DND-41 (cell line): ENCODE data around the gene PALM3.

Experiments used
- ATAC-seq: fragments of 200-7000 bp; cut with Tn5 transposase; 3 replicates; pipeline ENCODE4 v1.9.1; 2021; ENCODE audit warnings: low read depth; ENCODE audit not compliant: insufficient read depth
- DNase-seq: peaks from one replicate; pipeline ENCODE4 v3.0.0-alpha.2; 2020
- H2AFZ ChIP-seq: 2 replicates; pipeline ENCODE4 v1.6.0; 2012; ENCODE audit warnings: low read depth, low read length
- H3K27ac ChIP-seq: 2 replicates; pipeline ENCODE4 v1.5.1; 2012; ENCODE audit warnings: low read length, inconsistent platforms
- H3K27me3 ChIP-seq: fragments of 200-600 bp; sonication (generic); 2 replicates; pipeline ENCODE4 v1.6.0; 2012; ENCODE audit warnings: low read length, mild to moderate bottlenecking, inconsistent platforms; ENCODE audit not compliant: insufficient read depth, poor library complexity
- H3K36me3 ChIP-seq: 2 replicates; pipeline ENCODE4 v1.5.1; 2012; ENCODE audit warnings: low read length, inconsistent platforms; ENCODE audit not compliant: insufficient read depth
- H3K4me1 ChIP-seq: 2 replicates; pipeline ENCODE4 v1.5.1; 2012; ENCODE audit warnings: mild to moderate bottlenecking, low read length; ENCODE audit not compliant: insufficient read depth
- H3K4me2 ChIP-seq: 2 replicates; pipeline ENCODE4 v1.6.0; 2012; ENCODE audit warnings: mild to moderate bottlenecking, moderate library complexity, low read length, inconsistent platforms; ENCODE audit not compliant: insufficient read depth
- H3K4me3 ChIP-seq, 2 experiments: fragments of 200-600 bp in 1 of 2; shearing (Covaris generic) in 1 of 2; 2 replicates each; pipeline ENCODE4 v1.5.1; 2012 to 2016; ENCODE audit warnings: inconsistent platforms in 2 of 2, low read length in 2 of 2, mild to moderate bottlenecking in 2 of 2, low read depth in 1 of 2, moderate library complexity in 1 of 2
- H3K79me2 ChIP-seq: 2 replicates; pipeline ENCODE4 v1.6.0; 2012; ENCODE audit warnings: low read length, inconsistent platforms; ENCODE audit not compliant: insufficient read depth
- H3K9ac ChIP-seq: 2 replicates; pipeline ENCODE4 v1.6.0; 2012; ENCODE audit warnings: low read depth, mild to moderate bottlenecking, inconsistent platforms, low read length, moderate library complexity
- H3K9me3 ChIP-seq: 2 replicates; pipeline ENCODE4 v1.5.1; 2012; ENCODE audit warnings: low read length, moderate library complexity, mild to moderate bottlenecking, inconsistent platforms; ENCODE audit not compliant: insufficient read depth, severe bottlenecking
- H4K20me1 ChIP-seq: 2 replicates; pipeline ENCODE4 v1.6.0; 2012; ENCODE audit warnings: low read length; ENCODE audit not compliant: insufficient read depth
- CTCF ChIP-seq: IDR thresholded peaks from 2 replicates; pipeline ENCODE4 v1.5.1; 2012; ENCODE audit warnings: borderline replicate concordance, low read length, moderate library complexity, mild to moderate bottlenecking; ENCODE audit not compliant: poor library complexity, severe bottlenecking; ENCODE audit errors: extremely low read depth
- EZH2 ChIP-seq: IDR thresholded peaks from 3 replicates; pipeline ENCODE4 v1.6.1; 2012; ENCODE audit warnings: borderline replicate concordance, low read depth, mild to moderate bottlenecking, moderate library complexity, low read length, inconsistent platforms; ENCODE audit not compliant: severe bottlenecking

The PALM3 gene

GRCh38 chr19:14012378-14012915, 49.4 kb downstream of the PALM3 start:
- H3K9me3 ChIP-seq: no peaks in the 10 kb centered on the region
- H3K4me3 ChIP-seq: no peak overlapping the region
- H3K9ac ChIP-seq: no peak overlapping the region
- no peak for DNase-seq
- no peak overlapping the region for H2AFZ ChIP-seq
- TF ChIP-seq EZH2 (no peak), CTCF (no peak)
- H3K79me2 ChIP-seq: no peaks in the 10 kb centered on the region
- H3K27me3 ChIP-seq: no peaks in the 10 kb centered on the region
- no peak for ATAC-seq
- H4K20me1 ChIP-seq: no peaks in the 10 kb centered on the region
- H3K36me3 ChIP-seq: no peaks in the 10 kb centered on the region
- H3K4me2 ChIP-seq: no peak overlapping the region
- H3K27ac ChIP-seq: no peak overlapping the region
- H3K4me1 ChIP-seq: no peaks in the 10 kb centered on the region

GRCh38 chr19:14006766-14007562, 54.9 kb downstream of the PALM3 start:
- no peaks in the 10 kb centered on the region for H3K9me3 ChIP-seq
- no peaks in the 10 kb centered on the region for H4K20me1 ChIP-seq
- H3K79me2 ChIP-seq: peaks cover 14% of the 10 kb centered on the region
- no peaks in the 10 kb centered on the region for H3K36me3 ChIP-seq
- H3K4me1 ChIP-seq: peaks cover 34% of the 10 kb centered on the region
- H3K27me3 ChIP-seq: no peaks in the 10 kb centered on the region
- peak overlapping the region; percentile 90 for H3K27ac ChIP-seq
- no peak for TF ChIP-seq EZH2
- TF ChIP-seq CTCF: no peak
- ATAC-seq (peak; percentile 25), DNase-seq (no peak)
- H2AFZ ChIP-seq: peak overlapping the region; percentile 92
- H3K9ac ChIP-seq: peak overlapping the region; percentile 87
- H3K4me2 ChIP-seq: peak overlapping the region; percentile 80
- H3K4me3 ChIP-seq: peak overlapping the region; percentile 34 to 74; a peak in 3 of 4 replicates

GRCh38 chr19:14006085-14006765, 55.7 kb downstream of the PALM3 start, which contains the start of gene RFX1:
Gene RFX1 (minus strand): TSS chr19:14006320. CDS start chr19:13993843, 12,477 bp downstream.
- Histone ChIP-seq H3K9ac (peak within 1 kb of the TSS; percentile 87), H3K4me2 (peak within 1 kb of the TSS; percentile 80), H3K27ac (peak within 1 kb of the TSS; percentile 90), H3K4me3 (peak within 1 kb of the TSS; percentile 70 to 74; a peak in 3 of 4 replicates), H3K79me2 (peaks cover 19% of the 10 kb centered on the region), H2AFZ (peak within 1 kb of the TSS; percentile 92), H3K36me3 (no peaks in the 10 kb centered on the region), H3K9me3 (no peaks in the 10 kb centered on the region), H4K20me1 (no peaks in the 10 kb centered on the region), H3K27me3 (no peaks in the 10 kb centered on the region), H3K4me1 (peaks cover 41% of the 10 kb centered on the region)
- TF ChIP-seq EZH2 (no peak), CTCF (no peak)
- peak; percentile 100 for DNase-seq
- ATAC-seq: peak; percentile 89
